ENCODE results near the gene SLF2.

- TF ChIP-seq, protein P1, sequence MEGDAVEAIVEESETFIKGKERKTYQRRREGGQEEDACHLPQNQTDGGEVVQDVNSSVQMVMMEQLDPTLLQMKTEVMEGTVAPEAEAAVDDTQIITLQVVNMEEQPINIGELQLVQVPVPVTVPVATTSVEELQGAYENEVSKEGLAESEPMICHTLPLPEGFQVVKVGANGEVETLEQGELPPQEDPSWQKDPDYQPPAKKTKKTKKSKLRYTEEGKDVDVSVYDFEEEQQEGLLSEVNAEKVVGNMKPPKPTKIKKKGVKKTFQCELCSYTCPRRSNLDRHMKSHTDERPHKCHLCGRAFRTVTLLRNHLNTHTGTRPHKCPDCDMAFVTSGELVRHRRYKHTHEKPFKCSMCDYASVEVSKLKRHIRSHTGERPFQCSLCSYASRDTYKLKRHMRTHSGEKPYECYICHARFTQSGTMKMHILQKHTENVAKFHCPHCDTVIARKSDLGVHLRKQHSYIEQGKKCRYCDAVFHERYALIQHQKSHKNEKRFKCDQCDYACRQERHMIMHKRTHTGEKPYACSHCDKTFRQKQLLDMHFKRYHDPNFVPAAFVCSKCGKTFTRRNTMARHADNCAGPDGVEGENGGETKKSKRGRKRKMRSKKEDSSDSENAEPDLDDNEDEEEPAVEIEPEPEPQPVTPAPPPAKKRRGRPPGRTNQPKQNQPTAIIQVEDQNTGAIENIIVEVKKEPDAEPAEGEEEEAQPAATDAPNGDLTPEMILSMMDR (IDR thresholded peaks at IDR 0.05): no peak
- TF ChIP-seq POLR2A (IDR thresholded peaks at IDR 0.05) (no peak), EP300 (IDR thresholded peaks at IDR 0.05) (no peak)
These were observed 24.9 kb upstream of the SLF2 start for GRCh38 chr10:100887761-100888296.
